Ovary (tissue), 9 donors: ENCODE data around the gene EEF1AKMT3. TPM values are rescaled to one million over a fixed set of nuclear protein-coding genes. Genes with fewer than 3 reads are reported as not detected.

Source experiments
- DNase-seq, 5 donors: peaks; one replicate each; pipeline ENCODE4 v3.0.0-alpha.2; 2019 to 2020
- H3K27ac ChIP-seq, 2 donors: fragments of 200-600 bp; one replicate each; pipeline versions ENCODE4 v1.5.1 to v1.8.0; 2019 to 2022
- H3K27me3 ChIP-seq: fragments of 200-600 bp; one replicate; pipeline ENCODE4 v1.8.0; 2022
- H3K36me3 ChIP-seq: fragments of 200-600 bp; sonication (generic); one replicate; pipeline ENCODE4 v1.5.1; 2019
- H3K4me1 ChIP-seq: one replicate; pipeline ENCODE4 v1.8.1; 2013; ENCODE audit warnings: mild to moderate bottlenecking, moderate library complexity; ENCODE audit not compliant: insufficient read depth
- H3K4me3 ChIP-seq: fragments of 200-600 bp; sonication (generic); one replicate; pipeline ENCODE4 v1.5.1; 2017
- H3K9me3 ChIP-seq, 2 donors: fragments of 200-600 bp in 1 of 2; sonication (generic) in 1 of 2; one replicate each; pipeline versions ENCODE4 v1.5.1 to v1.8.1; 2013 to 2019; ENCODE audit warnings: mild to moderate bottlenecking in 1 of 2, moderate library complexity in 1 of 2
- CTCF ChIP-seq, 3 donors: fragments of 450-650 bp in 2 of 3; fragments of 200-600 bp in 1 of 3; IDR thresholded peaks; one replicate each; pipeline versions ENCODE4 v1.5.1 to v1.8.0; 2016 to 2022; ENCODE audit warnings: antibody characterized with exemption in 3 of 3, mild to moderate bottlenecking in 1 of 3
- EP300 ChIP-seq: sonication (generic); formaldehyde crosslinking; IDR thresholded peaks from one replicate; pipeline ENCODE4 v1.6.1; 2017; ENCODE audit warnings: antibody characterized with exemption
- POLR2A ChIP-seq: fragments of 450-650 bp; IDR thresholded peaks from one replicate; pipeline ENCODE4 v1.6.1; 2017; ENCODE audit warnings: antibody characterized with exemption, mild to moderate bottlenecking, moderate library complexity
- WGBS, 3 donors: extraction: QIAGEN DNeasy Blood & Tissue Kit in 1 of 3; methylation state at CpG; one replicate each; pipeline versions ENCODE4 v1.1.5 to v1.1.7; 2013 to 2017; 5-methylcytosine and 5-hydroxymethylcytosine counted together
- intact Hi-C, 4 donors: fragments of 100-400 bp; cut with DNase I; formaldehyde crosslinking; loops; one replicate each; pipeline versions ENCODE4 v1.11.0 to v1.15.1; 2022 to 2023
- polyA plus RNA-seq, 2 donors: library from polyadenylated mRNA; stranded (reverse); fragments of 200-250 nt in 1 of 2; fragments of 350-450 nt in 1 of 2; fragmentation: Illumina TruSeq in 1 of 2; extraction: RNeasy Lipid Tissue Mini Kit (QIAGEN cat#74804) in 1 of 2; gene quantifications; one replicate each; pipeline ENCODE4 v1.2.3, GENCODE V29; 2013 to 2014
- total RNA-seq, 7 donors: library from RNA; depleted of rRNA in 2 of 7; stranded (reverse); fragments of >200 nt in 2 of 7; fragmentation: NEBNext Ultra II Directional in 3 of 7; extraction: Animal tissue kit (Norgen Biotek cat#: 25700) in 3 of 7; gene quantifications; one replicate each; pipeline versions ENCODE4 v1.1.0 to v1.2.4, GENCODE V29; 2016 to 2023
- donor health status: DM: no; HTN: no; CAD: no; lungs with moderate emphysema.
- donor health status: DM: no; HTN: no; CAD: no.
- donor health status: Bipolar disorder and iron deficiency.
- donor health status: DM: yes; HTN: yes; CAD: no.
- donor health status: DM: no; HTN: no; CAD: no.
- donor health status: DM: yes; HTN: yes; CAD: no.

Gene EEF1AKMT3
- total and polyA plus RNA-seq, 9 donors: 10.4 to 18.0 (median 15.0) TPM

- no peaks in the 10 kb centered on the region for H3K27me3 ChIP-seq
- H3K27ac ChIP-seq: no peak overlapping the region
- H3K4me3 ChIP-seq: no peak overlapping the region
- no peaks in the 10 kb centered on the region for H3K36me3 ChIP-seq
- peaks cover 3% of the 10 kb centered on the region for H3K4me1 ChIP-seq
- no peaks in the 10 kb centered on the region for H3K9me3 ChIP-seq
- intact Hi-C loops: loop anchor here in 1 of 4 donors (10.0 kb wide), 1 partner anchor 55 kb away; no protein-coding TSS in a partner anchor
- no peak for DNase-seq
- WGBS, 3 donors: 53 to 56% (median 56%) methylated on average over 1 of the region's 1 CpG
- TF ChIP-seq POLR2A: no peak
- TF ChIP-seq CTCF (IDR thresholded peaks at IDR 0.05): no peak
- TF ChIP-seq EP300: no peak
These were observed 7.3 kb downstream of the EEF1AKMT3 start for GRCh38 chr12:57779736-57780135.

- DNase-seq: no peak
- Histone ChIP-seq H3K9me3 (no peaks in the 10 kb centered on the region), H3K4me3 (no peak overlapping the region), H3K36me3 (no peaks in the 10 kb centered on the region), H3K27me3 (no peaks in the 10 kb centered on the region), H3K27ac (no peak overlapping the region), H3K4me1 (peaks cover 3% of the 10 kb centered on the region)
- intact Hi-C loops: loop anchor here in 1 of 4 donors (10.0 kb wide), 1 partner anchor 54 kb away; no protein-coding TSS in a partner anchor
- TF ChIP-seq POLR2A: no peak
- TF ChIP-seq CTCF (IDR thresholded peaks at IDR 0.05): no peak
- TF ChIP-seq EP300: no peak
- 70 to 76% (median 72%) methylated on average over 4 of the region's 4 CpGs for WGBS, 3 donors
These were observed 8.0 kb downstream of the EEF1AKMT3 start for GRCh38 chr12:57780284-57780897.

GRCh38 chr12:57781244-57781643 lies 8.8 kb downstream of the EEF1AKMT3 start:
- intact Hi-C loops: loop anchor here in 1 of 4 donors (10.0 kb wide), 1 partner anchor 54 kb away; no protein-coding TSS in a partner anchor
- Histone ChIP-seq H3K4me1 (peaks cover 3% of the 10 kb centered on the region), H3K36me3 (no peaks in the 10 kb centered on the region), H3K4me3 (no peak overlapping the region), H3K9me3 (no peaks in the 10 kb centered on the region), H3K27me3 (no peaks in the 10 kb centered on the region), H3K27ac (no peak overlapping the region)
- WGBS, 3 donors: 91 to 98% (median 96%) methylated on average over 3 of the region's 3 CpGs
- TF ChIP-seq POLR2A (no peak), EP300 (no peak), CTCF (IDR thresholded peaks at IDR 0.05) (no peak)
- DNase-seq: no peak

- Histone ChIP-seq H3K27me3 (no peaks in the 10 kb centered on the region), H3K4me1 (peaks cover 3% of the 10 kb centered on the region), H3K4me3 (no peak overlapping the region), H3K27ac (no peak overlapping the region), H3K36me3 (no peaks in the 10 kb centered on the region), H3K9me3 (no peaks in the 10 kb centered on the region)
- intact Hi-C loops: loop anchor here in 2 of 4 donors (2.0 to 10.0 kb wide), 2 partner anchors 53 to 123 kb away; no protein-coding TSS in a partner anchor
- DNase-seq: no peak
- TF ChIP-seq POLR2A (no peak), CTCF (IDR thresholded peaks at IDR 0.05) (no peak), EP300 (no peak)
- WGBS, 3 donors: 70 to 76% (median 72%) methylated on average over 2 of the region's 2 CpGs
These were observed 9.4 kb downstream of the EEF1AKMT3 start for GRCh38 chr12:57781801-57782200.
